SK-MEL-5 (cell line): ENCODE measurements around the gene NT5C1B. TPM values are rescaled to one million over a fixed set of nuclear protein-coding genes. Genes with fewer than 3 reads are reported as not detected.

ENCODE experiments used
- DNase-seq: peaks from one replicate; pipeline ENCODE4 v3.0.0-alpha.2; 2016; ENCODE audit warnings: low read depth, low spot score
- in situ Hi-C: cut with HindIII; loops from 2 replicates; pipeline ENCODE4 v1.10.0; 2016; ENCODE audit warnings: low sequenced_read_pairs, high pct_unique_total_duplicates, low pct_unique_long_range_greater_than_20kb
- total RNA-seq: library from RNA; depleted of rRNA; stranded (reverse); fragments of >200 nt; shearing (Covaris generic); gene quantifications from 2 replicates; pipeline ENCODE4 v1.2.3, GENCODE V29; 2014

NT5C1B gene
- total RNA-seq, 1 experiment from 2014 or later = not detected

DNA sequence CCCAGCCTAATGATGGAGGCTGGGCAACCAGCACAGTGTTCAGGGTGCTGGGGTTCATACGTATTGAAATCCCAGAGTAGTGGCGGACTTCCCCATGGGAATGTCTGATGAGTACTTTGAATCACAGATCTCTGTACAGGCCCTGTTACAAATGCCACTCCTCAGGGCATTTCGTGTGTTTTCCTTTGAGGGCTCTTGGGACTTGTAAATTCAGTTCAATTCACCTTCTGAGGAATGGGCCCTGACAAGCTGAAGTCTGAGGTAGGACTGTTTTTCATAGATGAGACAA lies 28.6 kb downstream of the NT5C1B start:
- no peak for DNase-seq
- in situ Hi-C loops = no loop called here

DNA sequence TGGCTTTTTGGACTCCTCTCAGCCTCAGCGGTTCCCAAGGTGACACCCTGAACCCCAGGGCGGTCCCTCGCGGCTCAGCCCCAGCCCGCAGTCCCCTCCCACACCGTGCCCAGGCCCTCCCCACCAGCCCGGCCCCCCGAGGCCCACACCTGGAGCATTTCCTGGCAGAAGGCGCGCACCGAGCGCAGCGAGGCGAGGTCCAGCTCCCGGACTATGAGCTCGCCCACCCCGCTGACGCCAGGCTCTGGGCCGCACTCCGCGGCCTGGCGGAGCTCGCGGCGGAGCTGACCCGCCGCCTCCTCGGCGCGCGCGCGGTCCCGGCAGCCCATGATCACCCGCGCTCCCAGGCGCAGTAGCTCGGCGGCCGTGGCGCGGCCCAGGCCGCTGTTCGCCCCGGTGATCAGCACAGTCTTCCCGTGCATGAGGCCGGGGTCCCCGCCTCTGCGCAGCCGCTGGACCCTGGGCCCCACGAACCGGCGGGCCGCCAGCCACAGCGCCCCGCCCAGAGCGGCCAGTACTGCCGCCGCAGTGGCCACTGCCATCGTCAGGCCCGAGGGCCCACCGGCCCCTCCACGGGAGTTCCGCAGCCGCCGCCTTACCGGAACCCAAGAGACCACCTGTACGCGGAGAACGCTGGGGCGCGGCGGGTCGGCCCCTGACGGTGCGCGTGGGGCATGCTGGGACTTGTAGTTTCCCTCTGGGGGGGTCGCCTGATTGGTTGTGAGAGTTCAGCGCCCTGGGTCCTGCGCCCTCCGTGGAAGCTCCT lies 29.2 kb downstream of the NT5C1B start, which contains the start of gene RDH14:
Gene RDH14 (minus strand): TSS at position 623 of the 766 bp plus-strand sequence. CDS start 81 bp downstream, at position 542.
- in situ Hi-C loops = no loop called here
- DNase-seq = peak; percentile 94

DNA sequence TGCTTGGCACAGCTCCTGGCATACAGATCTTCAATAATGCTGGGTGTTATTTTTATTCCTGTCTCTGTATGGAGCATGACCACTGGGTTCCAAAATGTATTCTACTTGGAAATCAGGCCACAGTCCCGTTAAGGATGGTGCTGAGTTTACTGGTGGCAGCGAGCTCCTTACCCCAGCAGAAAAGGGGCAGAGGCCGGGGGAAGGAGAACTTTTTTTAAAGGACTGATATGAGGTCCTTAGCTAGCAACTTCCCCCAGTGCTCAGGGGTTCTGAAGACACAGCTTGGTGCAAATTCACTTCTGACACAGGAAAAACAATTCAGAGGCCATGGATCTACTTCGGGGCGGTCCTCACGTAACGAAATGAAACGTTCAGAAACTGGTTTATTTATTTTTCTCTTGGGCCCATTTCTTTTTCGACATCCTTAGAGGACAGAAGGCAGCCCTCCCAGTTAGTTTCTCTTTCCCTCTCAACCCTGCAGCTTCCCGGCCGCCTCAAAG lies 29.8 kb downstream of the NT5C1B start:
- peak; percentile 4 for DNase-seq
- in situ Hi-C loops = no loop called here

DNA sequence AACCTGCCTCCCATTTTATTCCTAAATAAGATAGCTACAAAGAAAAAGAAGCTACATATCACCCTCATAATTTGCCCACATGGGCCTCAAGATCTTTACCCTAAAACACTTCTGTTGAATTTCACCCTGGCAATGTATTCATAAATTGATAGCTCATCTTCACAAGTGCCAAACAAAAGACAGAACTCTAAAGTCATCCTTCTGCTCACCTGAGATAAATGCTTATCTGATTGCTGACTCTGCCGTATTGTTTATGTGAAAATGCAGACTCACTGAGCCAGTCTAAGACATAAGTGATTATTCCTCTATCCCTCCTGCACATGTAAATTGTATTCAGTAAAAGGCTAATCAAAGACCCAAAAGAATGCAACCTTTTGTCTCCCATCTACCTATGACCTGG lies 30.9 kb downstream of the NT5C1B start:
- in situ Hi-C loops = no loop called here
- DNase-seq = no peak

DNA sequence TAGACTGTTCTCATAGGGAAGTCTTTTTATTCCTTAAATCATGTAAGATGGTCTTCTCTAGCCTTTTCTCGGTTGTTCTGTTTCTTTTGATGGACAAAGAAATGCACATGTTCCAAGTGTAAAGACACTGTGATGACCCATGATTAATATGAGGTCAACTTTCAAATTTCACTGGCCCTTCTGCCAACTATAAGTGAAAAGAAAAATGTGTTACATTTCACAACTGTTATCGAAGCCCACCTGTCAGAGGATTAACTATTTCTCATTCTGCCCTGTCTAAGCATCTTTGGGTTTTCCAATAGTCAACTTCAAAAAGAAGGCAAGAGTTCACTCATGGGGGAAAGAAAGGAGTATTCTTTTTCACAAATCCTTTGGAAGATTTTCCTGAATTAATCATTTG lies 32.2 kb downstream of the NT5C1B start:
- DNase-seq = no peak
- in situ Hi-C loops = no loop called here

DNA sequence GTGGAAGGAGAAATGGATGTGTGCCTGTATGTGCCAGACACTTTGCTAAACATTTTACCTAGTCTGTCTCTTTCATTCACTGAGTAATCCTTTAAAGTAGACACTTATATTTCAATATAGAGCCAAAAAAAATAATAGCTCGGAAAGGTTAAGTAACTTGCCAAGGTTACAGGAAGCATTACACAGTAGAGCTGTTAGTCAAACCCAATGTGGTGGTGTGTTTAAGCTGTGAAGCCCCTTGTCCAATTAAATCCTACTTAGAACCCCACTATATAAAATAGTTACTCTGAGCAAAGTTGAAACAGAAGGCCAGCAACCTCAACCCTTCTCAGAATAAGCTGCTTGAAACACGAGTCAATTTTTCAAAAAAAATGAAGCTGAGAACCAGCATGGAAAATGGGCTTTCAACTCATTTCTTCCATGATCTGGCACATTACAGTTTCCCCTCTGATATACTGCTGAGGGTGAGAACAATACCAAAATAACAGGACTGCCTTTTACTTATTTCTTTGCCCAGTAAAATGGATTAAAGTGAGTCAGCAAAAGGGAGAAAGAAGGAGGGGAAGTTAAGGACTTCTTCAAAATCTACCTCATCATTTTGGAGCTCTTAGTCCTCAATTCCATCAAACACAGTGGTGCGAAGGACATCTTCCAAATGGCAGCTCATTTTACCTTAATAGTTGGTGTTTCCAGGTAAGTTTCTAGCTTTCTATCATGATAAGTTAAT lies 36.9 kb downstream of the NT5C1B start:
- no peak for DNase-seq
- in situ Hi-C loops = no loop called here

DNA sequence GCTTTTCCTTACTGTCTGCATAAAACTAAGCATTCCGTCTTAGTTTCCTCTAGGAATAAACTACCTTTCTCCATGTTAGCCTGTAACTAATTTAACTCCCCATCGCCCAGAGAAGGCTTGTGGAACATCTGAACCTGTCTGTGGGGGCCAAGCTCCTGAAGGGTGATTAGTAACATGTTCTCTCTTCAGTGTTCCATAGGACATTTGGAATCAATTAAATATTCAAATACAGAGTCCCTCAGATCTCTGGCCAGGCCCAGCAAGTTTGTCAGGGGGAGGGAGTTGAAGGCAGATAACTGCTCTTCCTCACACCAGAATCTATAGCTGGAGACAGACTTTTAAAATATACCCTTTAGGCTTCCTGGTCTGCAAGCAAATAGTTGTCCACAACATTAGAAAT lies 37.7 kb downstream of the NT5C1B start:
- no peak for DNase-seq
- in situ Hi-C loops = no loop called here

DNA sequence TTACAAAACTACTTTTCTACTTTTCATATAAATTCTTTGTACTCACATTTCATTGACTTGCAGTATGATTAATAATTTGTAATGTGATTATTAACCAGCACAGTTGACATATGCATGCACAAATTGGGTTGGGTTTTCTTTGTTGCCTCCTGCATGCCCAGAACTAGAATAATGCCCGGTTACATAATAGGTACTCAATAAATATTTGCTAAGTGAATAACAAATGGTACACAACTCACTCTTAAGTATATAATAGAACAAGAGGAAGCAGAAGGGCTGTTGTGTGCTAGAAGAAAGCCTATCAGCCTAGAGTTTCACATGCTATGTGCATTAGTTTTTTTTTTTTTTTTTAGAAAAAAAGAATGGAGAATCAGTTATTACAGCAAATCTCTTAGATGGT lies 38.2 kb downstream of the NT5C1B start:
- in situ Hi-C loops = no loop called here
- no peak for DNase-seq

DNA sequence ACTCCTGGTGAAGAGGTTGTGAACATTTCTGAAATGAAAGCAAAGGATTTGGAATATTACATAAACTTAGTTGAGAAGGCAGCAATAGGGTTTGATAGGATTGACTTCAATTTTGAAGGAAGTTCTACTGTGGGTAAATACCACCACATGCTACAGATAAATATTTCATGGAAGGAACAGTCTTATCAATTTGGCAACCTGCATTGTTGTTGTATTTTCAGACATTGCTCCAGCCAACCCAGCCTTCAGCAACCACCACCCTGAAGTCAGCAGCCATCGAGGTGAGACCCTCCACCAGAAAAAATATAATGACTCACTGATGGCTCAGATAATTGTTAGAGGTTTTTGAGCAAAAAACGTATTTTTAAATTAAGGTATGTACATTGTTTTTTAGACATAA lies 38.9 kb downstream of the NT5C1B start:
- in situ Hi-C loops = no loop called here
- DNase-seq = no peak

DNA sequence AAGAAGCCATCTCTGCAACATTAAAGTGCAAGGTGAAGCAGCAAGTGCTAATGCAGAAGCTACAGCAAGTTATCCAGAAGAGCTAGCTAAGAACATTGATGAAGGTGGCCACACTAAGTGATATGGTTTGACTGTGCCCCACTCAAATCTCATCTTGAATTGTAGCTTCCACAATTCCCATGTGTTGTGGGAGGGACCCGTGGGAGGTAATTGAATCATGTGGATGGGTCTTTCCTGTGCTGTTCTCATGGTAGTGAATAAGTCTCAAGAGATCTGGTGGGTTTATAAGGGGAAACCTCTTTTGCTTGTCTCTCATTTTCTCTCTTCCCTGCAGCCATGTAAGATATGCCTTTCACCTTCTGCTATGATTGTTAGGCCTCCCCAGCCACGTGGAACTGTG lies 40.3 kb downstream of the NT5C1B start:
- in situ Hi-C loops = no loop called here
- DNase-seq = no peak

DNA sequence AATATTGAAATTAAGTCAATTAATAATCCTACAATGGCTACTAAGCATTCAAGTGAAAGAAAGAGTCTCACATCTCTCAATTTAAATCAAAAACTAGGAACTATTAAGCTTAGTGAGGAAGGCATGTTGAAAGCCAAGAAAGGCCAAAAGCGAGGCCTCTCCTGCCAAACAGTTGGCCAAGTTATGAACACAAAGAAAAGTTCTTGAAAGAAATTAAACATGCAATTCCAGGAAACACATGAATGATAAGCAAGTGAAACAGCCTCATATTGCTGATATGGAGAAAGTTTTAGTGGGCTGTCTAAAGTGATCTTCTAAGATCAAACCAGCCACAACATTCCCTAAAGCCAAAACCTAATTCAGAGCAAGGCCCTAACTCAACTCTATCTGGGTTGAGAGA lies 40.7 kb downstream of the NT5C1B start:
- in situ Hi-C loops = no loop called here
- no peak for DNase-seq

DNA sequence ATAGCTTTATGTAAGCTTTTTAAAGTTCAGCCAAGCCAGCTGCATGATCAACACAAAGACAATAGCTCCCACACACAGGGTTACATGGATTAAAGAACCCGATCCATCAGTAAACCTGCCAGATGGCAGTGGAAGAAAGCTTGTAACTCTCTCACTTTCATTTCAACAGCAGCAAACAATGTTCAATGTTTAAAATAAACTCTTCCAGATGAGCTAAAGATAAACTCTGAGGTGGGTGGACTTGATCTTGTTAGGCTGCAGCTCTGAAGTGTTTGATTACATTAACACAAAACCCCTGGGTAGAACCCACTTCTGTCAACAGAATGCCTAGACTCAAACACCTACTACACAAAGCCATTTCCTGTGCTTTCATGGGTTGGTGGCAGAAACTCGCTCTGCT lies 42.8 kb downstream of the NT5C1B start:
- DNase-seq = no peak
- in situ Hi-C loops = no loop called here

DNA sequence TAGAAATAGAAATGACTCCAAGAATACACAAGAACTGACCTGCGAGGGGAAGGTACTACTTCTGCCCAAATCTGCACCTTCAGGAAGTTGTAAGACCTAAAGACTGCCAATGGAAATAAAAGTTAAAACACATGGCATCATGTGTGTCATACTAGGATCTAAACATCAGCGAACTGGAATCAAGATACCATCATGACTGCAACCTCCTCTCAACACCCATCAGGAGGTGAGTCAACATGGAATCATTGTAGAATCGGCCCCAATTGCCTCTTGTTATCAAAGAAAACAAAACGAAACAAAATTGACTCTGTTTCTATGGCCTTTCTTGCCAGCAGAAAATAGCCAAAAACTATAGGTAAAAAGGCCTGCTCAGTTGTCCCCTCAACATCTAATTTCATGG lies 44.0 kb downstream of the NT5C1B start:
- in situ Hi-C loops = no loop called here
- DNase-seq = no peak

DNA sequence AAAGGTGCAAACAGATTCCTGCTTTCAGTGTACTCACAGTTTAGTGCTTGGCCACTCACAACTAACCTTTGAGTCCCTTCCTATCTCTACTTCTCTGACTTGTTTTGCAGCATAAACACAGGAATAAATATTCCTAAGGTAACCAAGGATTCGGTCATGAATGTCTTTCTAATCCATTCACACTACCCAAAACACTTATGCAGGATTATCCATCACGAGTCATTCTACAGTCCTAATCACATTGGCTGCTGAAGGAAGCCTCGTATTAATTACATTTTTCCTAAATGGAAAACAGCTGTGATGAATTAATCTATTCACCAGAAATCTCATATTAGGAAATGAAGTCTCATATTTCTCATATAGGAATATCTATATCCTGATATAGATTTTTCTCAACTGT lies 45.2 kb downstream of the NT5C1B start:
- in situ Hi-C loops = no loop called here
- DNase-seq = no peak

DNA sequence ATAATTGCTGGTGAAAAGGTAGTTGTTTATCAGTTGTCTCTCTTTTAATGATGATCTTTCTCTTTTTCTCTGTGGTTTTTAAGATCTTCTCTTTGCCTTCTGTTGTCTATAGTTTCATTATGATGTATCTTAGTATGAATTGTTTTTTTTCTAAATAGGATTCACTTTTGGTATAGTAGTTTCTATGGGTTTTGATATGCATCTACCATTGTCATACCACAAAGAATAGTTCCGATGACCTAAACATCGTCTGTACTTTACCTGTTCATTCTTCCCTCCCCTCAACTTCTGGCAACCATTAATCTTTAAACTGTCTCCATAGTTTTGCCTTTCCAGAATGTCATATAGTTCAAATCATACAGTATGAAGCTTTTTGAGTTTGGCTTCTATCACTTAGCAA lies 48.5 kb downstream of the NT5C1B start:
- no peak for DNase-seq
- in situ Hi-C loops = no loop called here

DNA sequence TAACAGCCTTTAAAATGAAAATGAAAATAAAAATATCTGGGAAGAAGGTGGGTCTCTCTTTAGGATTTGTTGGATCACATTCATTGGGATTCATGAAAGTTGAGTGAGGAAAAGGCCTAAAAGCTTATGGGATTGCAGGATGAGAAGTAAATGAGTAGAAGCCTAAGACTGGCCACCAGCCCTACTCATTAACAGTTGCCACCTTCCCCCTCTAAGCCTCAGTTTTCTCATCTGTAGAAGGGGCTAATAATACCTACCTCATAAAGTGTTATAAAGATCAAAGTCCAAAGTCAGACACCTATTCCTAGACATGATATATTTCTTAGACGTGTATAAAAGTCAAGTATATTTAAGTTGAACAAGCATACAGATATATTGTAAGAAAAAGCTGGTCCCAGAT lies 52.7 kb downstream of the NT5C1B start:
- no peak for DNase-seq
- in situ Hi-C loops = no loop called here

DNA sequence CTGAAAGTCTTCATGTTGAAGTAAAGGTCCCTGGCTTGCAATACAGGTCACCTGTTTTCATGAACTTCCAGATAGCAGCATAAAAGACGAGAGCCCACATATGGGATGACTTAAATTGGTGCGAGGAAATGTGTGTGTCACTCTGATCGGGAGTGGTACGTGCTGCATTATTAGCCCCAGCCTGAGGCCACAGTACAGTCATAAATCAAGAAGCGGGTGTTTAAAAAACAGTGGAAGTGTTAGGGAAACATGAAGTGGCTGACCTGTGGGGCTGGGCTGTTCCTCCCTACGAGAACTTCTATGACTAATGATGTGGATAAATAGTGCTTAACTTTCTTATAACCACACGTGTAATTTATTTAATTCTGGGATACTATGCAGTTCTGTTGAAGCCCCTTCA lies 53.3 kb downstream of the NT5C1B start:
- in situ Hi-C loops = no loop called here
- no peak for DNase-seq

DNA sequence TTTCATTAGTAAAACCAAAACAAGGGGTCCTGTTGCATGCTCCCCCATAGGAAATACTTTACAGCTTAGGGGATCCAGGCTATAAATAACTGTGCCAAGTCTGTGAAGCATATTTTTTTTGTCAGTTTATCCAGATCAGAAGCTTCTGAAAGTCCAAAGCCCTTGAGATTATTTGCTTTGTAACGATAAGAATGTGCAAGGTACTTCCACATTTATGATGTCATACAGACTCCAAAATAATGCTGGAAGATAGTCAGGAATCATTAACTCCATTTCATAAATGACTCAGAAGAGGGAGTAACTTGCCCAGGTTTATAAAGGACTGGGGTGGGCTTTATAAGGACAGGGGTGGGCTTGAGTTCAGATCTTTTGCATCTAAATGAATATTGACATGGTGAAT lies 58.2 kb downstream of the NT5C1B start:
- in situ Hi-C loops = no loop called here

DNA sequence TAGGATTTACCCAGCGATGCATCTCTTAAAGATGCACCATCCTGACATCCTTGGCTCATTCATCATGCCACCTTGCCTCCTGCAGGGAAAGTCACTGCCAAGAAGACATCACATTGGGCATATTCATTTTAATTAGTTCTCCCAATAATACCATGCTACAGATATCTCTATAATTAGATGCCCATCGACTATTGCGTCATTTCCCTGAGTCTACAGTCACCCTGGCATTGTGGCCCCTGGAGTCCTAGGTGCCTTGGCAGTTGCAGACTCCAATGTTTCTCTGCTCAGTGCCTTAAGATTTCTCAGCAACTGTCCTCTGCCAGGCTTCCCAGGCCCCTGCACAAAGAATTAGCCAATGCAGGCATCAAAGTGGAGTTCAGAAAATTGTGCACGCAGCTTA lies 61.5 kb downstream of the NT5C1B start:
- in situ Hi-C loops = no loop called here

More for the DNA sequence above, 58.2 kb downstream of the NT5C1B start:
- DNase-seq = no peak

More for the DNA sequence above, 61.5 kb downstream of the NT5C1B start:
- DNase-seq = no peak
